HG03159 (cell line): Measurements from ENCODE around the gene GPRC6A.
A peak's percentile ranks its signal among the peaks of the same experiment; 100 is the strongest.
"Not testable (repeated sequence)": the region's sequence is repeated elsewhere in the genome, so short reads cannot be mapped to it uniquely, and the experiment has no call there.

ENCODE experiments used
- ATAC-seq: cut with Tn5 transposase; IDR thresholded peaks from one replicate; pipeline ENCODE4 v1.9.1; 2021; ENCODE audit warnings: mild to moderate bottlenecking, moderate library complexity; ENCODE audit not compliant: unreplicated experiment

GPRC6A gene, protein sequence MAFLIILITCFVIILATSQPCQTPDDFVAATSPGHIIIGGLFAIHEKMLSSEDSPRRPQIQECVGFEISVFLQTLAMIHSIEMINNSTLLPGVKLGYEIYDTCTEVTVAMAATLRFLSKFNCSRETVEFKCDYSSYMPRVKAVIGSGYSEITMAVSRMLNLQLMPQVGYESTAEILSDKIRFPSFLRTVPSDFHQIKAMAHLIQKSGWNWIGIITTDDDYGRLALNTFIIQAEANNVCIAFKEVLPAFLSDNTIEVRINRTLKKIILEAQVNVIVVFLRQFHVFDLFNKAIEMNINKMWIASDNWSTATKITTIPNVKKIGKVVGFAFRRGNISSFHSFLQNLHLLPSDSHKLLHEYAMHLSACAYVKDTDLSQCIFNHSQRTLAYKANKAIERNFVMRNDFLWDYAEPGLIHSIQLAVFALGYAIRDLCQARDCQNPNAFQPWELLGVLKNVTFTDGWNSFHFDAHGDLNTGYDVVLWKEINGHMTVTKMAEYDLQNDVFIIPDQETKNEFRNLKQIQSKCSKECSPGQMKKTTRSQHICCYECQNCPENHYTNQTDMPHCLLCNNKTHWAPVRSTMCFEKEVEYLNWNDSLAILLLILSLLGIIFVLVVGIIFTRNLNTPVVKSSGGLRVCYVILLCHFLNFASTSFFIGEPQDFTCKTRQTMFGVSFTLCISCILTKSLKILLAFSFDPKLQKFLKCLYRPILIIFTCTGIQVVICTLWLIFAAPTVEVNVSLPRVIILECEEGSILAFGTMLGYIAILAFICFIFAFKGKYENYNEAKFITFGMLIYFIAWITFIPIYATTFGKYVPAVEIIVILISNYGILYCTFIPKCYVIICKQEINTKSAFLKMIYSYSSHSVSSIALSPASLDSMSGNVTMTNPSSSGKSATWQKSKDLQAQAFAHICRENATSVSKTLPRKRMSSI

DNA sequence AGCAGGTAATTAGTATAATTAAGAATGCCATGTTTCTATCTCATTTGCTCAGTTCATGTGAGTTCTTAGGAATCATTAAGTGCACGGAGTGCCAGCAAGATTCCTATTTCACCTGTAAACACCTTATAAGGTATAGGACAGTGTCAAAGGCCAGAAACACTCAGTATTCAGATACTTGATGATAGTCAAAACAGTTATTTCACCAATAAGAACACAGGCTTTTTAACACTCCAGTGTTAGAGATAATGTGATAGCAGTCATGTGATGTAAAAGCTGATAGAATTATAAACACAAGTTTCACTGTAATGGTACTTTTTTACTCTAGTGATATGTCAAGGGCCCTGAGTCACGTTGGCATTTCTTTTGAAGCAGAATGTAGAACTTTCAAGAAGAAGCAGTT, at the start of gene GPRC6A:
Gene GPRC6A (minus strand): TSS at position 101 of the 400 bp plus-strand sequence. CDS start 70 bp downstream, at position 31.
- ATAC-seq = no peak

DNA sequence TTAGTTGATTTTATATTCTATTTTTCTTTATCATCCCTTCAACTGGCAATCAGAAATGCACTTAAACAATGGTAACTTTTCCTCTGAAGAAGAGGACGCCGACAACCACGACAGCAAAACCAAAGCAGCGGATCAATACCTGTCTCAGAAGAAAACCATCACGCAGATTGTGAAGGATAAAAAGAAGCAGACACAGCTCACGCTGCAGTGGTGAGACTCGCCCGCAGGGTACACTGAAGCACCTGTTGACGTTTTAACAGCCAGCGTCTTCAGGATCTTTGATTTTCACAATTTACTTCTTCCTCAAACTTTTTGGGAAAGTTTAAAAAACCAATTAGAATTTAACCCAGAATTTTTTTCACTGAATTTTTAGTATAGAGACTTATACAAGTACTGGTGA, 48.9 kb upstream of the GPRC6A start:
- no peak for ATAC-seq

DNA sequence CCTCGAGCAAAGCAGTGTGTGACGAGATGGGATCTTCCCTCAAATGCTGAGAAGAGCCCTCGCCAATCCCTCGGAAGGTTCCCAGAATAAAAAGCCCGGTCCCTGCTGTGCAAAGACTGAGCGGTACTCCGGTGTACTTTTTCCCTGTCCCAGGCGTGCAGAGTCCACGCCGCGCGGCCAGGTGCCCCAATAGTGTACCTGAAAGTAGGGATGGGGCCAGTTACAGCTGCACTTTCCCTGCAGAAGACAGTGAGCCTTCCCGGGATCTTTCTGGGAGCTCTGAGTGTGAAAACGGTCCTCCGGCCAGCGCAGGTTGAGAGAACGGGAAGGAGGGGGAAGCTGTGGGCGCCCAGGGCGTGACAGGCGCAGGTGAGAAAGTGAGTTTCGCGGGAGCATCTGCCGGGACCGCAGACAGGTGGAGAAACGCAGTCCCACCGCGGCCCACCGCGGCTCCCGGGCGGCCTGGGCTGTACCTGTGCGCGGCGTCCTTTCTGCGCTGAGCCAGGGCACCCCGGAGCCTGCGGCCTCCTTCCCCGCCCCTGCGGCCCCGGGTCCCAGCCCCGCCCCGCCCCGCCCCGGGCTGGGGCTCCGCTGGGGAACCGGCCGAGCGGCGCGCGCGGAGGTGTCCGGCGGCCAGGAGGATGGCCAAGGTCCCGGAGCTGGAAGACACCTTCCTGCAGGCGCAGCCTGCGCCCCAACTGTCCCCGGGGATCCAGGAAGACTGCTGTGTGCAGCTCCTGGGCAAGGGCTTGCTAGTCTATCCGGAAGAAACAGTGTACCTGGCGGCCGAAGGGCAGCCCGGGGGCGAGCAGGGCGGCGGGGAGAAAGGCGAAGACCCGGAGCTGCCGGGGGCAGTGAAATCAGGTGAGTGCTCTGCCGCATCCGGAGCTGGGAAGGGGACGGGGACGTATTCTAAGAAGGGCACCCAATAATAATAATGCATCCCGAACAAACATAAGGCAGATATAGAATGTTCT, 48.0 kb upstream of the GPRC6A start, which contains the start of gene RFX6:
Gene RFX6 (plus strand): TSS at position 608 of the 977 bp plus-strand sequence. CDS start 34 bp downstream, at position 642.
- peak; percentile 48 for ATAC-seq

DNA sequence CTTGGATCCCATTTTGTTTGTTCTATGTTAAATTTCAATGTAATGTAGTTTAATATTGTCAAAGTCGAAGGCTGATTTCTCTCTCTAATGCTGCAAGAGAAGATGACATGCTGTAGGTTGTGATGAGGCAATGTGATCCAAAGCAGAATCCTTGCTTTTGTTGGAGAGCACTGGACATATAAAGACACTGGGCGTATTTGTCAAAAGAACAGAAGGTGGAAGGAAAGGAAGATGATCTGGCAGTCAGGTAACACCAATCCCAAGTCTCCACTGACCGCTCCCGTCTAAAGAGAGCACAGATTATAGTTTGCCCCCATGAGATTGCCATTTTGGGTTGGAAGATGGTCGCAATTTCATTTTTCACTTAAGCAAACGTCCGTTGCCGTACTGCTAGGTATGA, 47.2 kb upstream of the GPRC6A start:
- no peak for ATAC-seq

DNA sequence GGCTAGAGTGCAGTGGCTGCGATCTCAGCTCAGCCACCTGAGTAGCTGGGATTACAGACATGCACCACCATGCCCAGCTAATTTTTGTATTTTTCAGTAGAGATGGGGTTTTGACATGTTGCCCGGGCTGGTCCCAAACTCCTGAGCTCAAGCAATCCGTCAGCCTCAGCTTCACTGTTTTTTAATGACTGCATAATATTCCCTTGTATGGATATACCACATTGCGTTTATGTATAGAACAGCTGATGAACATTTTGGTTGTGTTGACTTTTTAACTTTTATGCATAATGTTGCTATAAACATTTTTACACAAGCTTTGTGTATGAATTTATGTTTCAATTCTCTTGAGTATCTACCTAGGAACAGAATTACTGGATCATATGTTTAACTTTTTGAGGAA, 43.9 kb upstream of the GPRC6A start:
- ATAC-seq = no peak

GRCh38 chr6:116866281-116866871, 37.5 kb upstream of the GPRC6A start:
- ATAC-seq = peak; percentile 66

- ATAC-seq = no peak
Observed at GRCh38 chr6:116859264-116859663, 30.4 kb upstream of the GPRC6A start.

GRCh38 chr6:116858060-116858459, 29.2 kb upstream of the GPRC6A start:
- no peak for ATAC-seq

DNA sequence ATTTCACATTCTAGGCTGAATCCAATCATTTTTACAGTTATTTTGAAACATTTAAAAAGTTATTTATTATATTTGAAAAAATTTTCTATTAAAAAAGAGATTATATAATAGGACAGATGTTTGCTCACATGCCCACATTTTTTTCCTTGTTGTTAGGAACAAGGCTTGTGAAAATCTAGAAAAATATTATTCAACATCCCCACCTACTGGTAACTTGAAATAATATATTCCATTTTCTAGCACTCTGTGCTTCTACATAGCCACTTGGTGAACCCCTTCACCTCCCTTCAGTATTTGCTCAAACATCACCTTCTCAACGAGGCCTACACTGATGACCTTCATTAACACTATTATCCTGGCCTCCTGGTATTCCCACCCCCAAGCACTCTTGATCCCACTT, 18.3 kb upstream of the GPRC6A start:
- ATAC-seq = no peak

DNA sequence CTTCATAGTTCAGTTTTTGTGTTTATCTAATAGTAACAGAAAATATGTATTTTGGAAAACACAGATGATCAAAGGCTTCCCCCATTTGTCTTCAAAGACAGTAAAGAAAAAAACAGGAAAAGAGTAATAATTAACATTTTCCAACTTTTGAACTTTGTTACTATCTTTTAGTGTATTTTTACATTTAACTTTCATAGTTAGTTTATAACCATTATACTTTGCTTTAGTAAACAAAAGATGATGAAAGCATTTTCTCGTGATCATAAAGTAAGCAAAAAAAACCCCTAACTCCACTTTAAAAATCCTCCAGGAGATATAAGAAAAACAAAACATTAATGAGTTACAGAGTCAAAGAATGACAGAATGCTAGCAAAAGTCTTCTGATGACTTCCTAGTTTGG, 13.6 kb upstream of the GPRC6A start:
- no peak for ATAC-seq

DNA sequence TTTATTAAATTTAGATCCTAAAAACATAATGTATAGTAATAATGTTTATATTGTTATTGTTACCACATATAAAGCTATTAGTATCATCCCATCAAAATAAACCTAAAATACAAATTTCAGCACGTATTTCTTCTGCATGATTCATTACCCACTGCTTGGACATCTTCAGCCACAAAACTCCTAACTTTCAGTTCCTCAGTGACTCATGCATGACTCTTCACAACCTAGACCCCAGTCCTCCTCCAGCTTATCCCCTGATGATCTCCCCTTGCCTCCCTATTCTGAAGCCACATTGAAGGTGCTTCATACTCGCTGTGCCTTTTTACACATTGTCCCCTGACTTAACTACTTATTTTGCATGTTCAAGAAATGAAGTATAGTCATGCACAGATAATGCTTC, 11.2 kb upstream of the GPRC6A start:
- no peak for ATAC-seq

DNA sequence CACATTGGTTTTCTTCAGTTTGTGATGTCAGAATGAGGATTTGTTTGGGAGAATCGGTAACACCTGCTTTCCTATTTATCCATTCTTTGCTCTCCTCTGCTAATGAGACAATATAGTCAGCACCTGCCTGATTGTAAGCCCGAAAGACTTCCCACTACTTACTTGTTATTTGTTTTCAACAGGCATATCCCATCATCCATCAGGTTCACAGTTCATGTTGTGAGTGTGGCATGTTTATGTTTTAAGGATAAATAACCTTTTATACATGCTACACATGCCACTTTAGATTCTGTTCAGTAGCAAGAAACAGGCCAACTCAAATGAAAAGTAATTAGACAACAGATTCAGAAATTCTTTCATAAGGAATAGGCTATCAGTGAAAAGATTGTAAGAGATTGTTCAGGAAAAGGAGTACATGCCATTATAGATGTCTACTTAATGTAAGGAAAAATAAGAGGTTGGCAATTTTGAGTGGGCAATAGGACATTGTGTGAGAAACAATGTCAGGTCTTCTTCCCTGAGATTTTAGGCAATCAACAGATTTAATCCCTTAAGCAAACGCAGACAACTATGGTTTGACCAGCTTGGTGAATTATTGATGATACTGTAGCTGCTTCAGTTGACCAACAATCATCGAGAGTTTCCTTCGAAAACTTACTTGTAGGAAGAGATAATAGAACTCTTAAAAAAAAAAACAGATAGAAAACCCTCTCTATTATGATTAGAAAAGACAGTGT, 7.9 kb upstream of the GPRC6A start:
- no peak for ATAC-seq

GRCh38 chr6:116834526-116834925, 5.6 kb upstream of the GPRC6A start:
- not testable (repeated sequence) for ATAC-seq

DNA sequence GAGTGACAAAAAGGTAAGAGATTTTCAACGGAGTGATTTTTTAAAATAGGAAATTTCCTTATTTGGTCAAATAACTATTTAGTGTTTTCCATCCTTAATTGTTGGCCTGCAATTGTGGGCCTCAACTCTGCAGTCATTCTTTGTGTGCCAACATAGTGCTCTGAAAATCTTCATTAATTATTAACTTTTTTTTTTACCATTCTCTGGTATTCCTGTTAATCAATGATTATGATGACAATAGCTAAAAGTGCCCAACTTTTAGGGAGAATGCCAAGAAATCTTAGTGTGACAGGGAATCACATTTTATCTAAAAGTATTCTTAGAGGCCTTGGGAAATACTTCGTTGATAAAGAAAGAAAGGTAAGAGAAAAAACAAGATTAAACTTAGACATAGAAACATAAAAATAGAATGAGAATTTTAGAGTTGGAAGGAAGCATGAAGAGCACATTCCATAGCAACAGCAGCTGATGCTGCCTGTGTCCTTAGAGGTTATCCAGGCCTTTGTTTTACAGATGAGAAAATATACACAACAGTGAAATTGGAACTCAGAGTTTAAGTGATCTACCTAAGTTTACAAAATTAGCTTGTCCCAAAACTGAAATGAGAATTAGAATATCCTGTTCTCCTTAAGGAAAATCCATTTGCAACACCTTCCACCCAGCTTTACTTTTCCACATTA, 1.2 kb downstream of the GPRC6A start:
- ATAC-seq = no peak

DNA sequence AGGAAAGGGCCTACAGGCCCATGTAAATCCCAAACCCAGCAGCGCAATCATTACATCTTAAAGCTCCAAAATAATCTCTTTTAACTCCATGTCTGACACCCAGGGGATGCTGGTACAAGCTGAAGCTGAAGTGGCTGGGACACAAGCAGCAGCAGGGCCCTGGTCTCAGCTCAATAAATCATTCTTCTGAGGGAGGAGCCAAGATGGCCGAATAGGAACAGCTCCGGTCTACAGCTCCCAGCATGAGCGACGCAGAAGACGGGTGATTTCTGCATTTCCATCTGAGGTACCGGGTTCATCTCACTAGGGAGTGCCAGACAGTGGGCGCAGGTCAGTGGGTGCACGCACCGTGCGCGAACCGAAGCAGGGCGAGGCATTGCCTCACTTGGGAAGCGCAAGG, 12.5 kb downstream of the GPRC6A start:
- ATAC-seq = not testable (repeated sequence)

GRCh38 chr6:116812051-116812650, 16.7 kb downstream of the GPRC6A start:
- ATAC-seq = no peak

- ATAC-seq = no peak
Observed at GRCh38 chr6:116801971-116802370, 26.9 kb downstream of the GPRC6A start.

DNA sequence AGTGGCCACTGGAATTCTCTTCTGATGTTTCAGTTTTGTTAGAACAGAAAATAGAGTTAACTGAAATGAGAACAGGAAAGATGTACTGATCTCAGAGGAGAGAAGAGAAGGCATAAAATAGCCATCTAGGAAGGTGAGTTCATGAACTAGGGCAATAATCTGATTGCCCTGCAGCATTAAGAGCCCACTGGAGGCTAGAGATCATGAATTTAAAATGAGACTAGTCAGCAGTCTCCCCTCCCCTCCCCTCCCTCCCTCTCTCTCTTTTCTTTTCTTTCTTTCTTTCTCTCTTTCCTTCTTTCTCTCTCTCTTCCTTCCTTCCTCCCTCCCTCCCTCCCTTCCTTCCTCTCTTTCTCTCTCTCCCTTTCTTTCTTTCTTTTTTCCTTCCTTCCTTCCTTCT, 28.9 kb downstream of the GPRC6A start:
- no peak for ATAC-seq
